Hindlimb muscle (tissue), 1 donor: Measurements from ENCODE around the gene TRPM4. TPM values are rescaled to one million over a fixed set of nuclear protein-coding genes. Genes with fewer than 3 reads are reported as not detected.
"Not testable (repeated sequence)": the region's sequence is repeated elsewhere in the genome, so short reads cannot be mapped to it uniquely, and the experiment has no call there.

ENCODE experiments used
- DNase-seq: peaks from one replicate; pipeline ENCODE4 v3.0.0-alpha.2; 2013
- polyA plus RNA-seq: library from polyadenylated mRNA; unstranded; fragments of 120-200 nt; gene quantifications from one replicate; pipeline ENCODE4 v1.2.1, GENCODE V29; 2013; ENCODE audit not compliant: insufficient read length

TRPM4 gene
- polyA plus RNA-seq, 1 donor, result 49.4 TPM

DNA sequence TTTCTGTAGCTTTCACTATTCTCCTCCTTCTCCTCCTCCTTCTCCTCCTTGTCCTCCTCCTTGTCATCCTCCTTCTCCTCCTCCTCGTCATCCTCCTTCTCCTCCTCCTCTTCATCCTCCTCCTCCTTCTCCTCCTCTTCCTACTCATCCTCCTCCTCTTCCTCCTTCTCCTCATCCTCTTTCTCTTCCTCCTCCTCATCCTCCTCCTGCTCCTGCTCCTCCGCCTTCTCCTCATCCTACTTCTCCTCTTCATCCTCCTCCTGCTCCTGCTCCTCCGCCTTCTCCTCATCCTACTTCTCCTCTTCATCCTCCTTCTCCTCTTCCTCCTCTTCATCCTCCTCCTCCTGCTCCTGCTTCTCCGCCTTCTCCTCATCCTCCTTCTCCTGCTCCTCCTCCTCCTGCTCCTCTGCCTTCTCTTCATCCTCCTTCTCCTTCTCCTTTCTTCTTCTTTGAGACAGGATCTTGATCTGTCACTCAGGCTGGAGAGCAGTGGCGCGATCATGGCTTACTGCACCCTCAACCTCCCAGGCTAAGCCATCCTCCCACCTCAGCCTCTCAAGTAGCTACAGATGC lies 36.3 kb downstream of the TRPM4 start:
- DNase-seq, result no peak

DNA sequence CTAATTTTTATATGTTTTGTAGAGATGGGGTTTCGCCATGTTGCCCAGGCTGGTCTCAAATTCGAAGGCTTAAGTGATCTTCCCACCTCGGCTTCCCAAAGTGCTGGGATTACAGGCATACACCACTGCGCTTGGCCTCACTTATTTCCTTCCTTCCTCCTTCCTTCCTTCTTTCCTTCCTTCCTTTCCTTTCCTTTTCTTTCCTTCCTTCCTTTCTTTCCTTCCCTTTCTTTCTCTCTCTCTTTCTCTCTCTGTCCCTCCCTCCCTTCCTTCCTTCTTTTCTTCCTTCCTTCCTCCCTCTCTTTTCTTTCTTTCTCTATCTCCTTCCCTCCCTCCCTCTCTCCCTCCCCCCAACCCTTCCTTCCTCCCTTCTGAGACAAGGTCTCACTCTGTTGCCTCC lies 36.8 kb downstream of the TRPM4 start:
- DNase-seq, result no peak

DNA sequence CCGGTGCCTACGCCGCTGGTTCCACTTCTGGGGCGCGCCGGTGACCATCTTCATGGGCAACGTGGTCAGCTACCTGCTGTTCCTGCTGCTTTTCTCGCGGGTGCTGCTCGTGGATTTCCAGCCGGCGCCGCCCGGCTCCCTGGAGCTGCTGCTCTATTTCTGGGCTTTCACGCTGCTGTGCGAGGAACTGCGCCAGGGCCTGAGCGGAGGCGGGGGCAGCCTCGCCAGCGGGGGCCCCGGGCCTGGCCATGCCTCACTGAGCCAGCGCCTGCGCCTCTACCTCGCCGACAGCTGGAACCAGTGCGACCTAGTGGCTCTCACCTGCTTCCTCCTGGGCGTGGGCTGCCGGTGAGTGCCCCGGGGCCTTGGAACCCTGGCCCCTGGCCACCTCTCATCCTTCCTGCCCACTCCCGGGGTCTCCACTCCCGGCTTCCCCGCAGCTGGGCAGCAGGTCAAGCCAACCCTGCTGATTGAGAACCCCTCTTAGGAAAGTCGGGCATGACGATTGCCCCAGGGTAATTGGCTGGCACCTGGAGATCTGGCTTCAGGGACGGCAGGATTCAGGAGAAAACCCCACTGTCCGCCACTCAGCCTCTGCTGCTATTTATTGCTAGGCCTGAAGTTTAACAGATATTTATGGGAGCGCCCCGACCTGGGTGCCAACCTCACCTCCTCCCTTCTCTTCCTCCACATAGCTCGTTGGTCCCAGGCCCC lies 39.1 kb downstream of the TRPM4 start:
- DNase-seq, result no peak

DNA sequence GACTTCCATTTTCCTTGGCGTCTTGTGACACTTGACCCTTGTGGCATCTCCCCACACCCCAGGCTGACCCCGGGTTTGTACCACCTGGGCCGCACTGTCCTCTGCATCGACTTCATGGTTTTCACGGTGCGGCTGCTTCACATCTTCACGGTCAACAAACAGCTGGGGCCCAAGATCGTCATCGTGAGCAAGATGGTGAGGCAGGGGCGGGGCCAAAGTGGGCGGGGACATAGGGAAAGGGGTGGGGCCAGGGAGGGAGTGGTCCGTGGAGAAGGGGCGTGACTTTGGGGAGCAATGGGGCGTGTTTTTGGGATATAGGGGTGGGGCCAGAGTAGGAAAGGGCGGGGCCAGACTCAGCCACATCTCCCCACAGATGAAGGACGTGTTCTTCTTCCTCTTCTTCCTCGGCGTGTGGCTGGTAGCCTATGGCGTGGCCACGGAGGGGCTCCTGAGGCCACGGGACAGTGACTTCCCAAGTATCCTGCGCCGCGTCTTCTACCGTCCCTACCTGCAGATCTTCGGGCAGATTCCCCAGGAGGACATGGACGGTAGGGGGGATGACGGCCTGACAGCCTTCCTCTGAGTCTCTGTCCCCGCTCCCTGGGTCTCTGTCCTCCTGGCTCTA lies 42.8 kb downstream of the TRPM4 start:
- DNase-seq, result no peak

DNA sequence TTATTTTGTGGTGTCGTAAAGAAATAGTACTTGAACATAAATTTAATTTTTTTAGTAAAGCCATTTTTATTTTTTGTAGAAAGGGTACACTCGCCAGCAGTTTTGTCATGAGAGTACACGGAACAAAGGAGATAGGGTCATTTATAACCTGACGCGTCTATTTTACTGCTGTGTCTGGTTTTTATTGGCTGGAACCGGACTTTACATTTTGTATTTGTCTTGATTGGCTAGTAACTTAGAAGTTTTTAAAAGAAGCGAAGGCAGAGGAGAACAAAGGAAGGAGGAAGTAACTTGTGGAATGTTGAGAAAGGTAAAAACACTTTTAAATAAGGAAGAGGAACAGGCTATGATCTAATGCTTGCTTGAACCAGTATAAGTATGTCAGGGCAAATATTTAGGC lies 43.5 kb downstream of the TRPM4 start:
- no peak for DNase-seq

DNA sequence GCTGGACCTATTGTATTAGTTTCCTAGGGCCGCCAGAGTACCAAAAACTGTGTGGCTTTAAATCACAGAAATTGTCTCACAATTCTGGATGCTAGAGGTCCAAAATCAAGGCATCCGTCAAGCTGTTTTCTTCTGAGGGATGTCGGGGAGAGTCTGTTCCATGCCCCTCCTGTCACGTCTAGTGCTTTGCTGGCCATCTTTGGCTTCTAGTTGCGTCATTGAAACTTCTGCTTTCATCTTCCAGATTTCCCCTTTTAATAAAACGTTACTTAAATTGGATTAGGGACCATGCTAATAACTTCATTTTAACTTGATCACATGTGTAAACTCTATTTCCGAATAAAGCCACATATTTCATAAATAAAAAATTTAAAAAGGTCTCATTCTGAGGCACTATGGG lies 47.5 kb downstream of the TRPM4 start:
- no peak for DNase-seq

DNA sequence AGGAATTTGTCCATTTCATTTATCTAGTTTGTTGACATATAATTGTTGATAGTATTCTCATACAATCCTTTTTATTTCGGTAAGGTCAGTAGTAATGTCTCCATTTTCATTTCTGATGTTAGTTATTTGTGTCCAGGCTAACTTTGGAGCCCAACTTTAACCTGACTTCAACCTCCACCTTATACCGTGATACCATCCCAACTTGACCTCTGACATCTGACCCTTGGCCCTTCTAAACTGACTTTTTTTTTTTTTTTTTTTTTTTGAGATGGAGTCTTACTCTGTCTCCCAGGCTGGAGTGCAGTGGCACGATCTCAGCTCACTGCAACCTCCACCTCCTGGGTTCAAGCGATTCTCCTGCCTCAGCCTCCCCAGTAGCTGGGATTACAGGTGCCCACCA lies 51.9 kb downstream of the TRPM4 start:
- DNase-seq, result not testable (repeated sequence)

DNA sequence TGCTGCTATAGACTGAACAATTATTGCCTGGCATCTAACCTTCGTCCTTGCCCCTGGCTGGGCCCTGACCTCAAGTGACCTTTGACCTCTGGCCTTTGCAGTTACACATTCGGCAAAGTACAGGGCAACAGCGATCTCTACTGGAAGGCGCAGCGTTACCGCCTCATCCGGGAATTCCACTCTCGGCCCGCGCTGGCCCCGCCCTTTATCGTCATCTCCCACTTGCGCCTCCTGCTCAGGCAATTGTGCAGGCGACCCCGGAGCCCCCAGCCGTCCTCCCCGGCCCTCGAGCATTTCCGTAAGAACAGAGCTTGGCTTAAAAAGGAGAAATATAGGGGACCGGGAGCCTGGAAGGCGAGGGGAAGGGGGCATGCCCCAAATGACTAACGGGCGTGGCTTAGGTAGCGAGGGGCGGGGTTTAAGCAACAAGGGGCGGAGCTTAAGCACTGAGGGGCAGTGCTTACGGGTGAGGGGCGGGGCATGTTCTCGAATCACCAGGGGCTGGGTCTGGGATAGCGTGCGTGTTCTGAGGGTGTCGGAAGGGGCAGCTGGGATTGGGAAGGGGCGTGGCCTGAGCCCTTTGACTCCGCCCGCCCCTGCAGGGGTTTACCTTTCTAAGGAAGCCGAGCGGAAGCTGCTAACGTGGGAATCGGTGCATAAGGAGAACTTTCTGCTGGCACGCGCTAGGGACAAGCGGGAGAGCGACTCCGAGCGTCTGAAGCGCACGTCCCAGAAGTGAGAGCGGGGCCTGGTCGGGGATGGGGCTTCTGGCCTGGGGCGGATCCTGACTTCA lies 52.7 kb downstream of the TRPM4 start:
- DNase-seq, result peak; percentile 36

DNA sequence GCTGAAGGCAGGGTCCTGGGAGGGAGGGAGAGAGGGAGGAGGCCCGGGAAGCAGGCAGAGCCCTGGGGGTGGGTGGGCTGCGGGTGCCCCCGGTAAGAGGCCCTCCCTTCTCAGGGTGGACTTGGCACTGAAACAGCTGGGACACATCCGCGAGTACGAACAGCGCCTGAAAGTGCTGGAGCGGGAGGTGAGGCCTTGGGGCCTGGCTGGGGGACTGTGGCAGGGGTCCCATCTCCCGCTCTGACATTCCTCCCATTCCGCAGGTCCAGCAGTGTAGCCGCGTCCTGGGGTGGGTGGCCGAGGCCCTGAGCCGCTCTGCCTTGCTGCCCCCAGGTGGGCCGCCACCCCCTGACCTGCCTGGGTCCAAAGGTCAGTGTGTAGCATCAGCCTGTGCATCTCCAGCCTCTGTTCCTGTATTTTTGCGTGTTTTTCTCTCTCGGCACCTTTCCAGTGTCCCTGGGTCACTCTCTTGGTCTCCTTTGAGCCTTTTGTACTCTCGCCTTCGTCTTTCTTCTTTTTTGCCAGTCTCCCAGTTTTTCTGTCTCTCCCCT lies 53.4 kb downstream of the TRPM4 start:
- peak; percentile 19 for DNase-seq

DNA sequence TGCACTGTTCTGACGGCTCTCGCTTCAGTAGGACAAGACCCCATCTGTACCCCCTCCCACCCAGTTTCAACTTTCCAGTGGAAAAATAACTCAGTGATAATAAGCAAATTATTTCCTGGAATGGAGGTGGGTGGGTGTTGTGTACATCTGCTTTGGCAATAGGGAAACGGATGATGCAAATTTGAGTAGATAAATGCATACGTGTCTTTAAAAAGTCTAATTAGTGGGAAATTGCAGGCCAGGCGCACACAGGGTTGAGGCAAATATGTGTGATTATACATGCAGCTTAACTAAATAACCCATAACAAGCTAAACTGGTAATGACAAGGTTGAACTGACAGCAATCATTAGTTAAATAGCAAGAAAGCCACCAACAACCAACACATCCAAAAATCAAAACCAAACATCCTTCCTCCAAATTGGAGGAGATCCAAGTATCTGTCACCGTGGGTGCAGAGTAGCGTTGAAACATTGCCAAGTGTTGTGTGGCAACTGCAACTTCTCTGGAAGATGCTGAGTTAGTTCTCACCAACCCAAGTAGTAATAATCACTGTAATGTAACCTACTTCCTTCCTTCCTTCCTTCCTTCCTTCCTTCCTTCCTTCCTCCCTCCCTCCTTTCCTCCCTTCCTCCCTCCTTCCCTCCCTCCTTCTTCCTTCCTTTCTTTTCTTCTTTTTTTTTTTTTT lies 54.6 kb downstream of the TRPM4 start:
- no peak for DNase-seq

DNA sequence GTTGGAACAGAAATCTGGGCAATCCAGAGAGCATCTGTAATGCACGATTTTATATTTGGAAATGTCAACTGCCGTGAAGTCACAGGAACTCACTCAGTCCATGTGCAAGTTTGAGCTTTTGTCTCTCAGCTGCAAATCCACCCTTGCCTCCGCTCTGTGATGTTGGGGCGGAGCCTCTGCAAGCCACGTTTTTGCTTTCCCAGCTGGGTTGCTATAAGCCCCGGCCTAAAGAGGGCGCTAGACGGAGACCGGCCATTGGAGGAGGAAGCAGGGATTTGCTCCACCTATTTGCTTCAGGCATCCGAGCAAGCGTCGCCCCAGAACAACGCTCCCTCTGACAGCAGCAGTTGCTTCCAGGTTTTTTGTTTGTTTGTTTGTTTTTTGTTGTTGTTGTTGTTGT lies 56.2 kb downstream of the TRPM4 start:
- no peak for DNase-seq

DNA sequence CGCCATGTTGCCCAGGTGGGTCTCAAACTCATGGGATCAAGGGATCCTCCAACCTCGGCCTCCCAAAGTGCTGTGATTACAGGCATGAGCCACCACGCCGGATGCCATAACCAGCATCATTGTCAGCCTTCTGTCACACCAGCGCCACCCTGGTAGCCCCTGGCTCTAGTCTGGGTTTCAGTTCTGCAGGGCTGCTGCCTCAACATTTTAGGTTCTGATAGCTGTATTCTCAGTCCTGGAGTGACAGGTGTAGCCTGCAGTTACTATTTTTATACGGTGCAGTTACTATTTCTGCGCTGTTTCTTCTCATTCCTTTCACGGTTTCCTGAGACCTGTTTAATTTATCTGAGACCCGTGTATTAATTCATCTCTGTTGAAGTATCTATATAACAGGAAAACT lies 57.1 kb downstream of the TRPM4 start:
- no peak for DNase-seq

DNA sequence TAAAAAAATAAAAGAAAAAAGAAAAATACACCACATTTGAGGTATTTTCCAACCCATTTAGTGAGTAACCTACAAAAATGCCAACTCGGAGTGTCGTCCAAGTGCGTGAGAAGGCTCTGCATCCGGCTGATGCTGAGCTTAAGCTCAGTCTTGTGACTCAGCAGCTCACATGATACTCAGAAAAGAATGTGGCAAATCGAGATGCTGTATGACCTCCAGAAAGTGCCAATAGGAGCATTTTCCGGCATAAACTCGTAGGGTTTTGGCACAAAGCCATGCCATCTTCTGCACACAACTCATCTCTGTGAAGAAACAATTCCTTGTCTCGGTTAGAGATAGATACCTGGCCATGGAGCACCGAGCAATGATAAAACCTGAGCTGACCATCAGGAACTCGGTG lies 58.5 kb downstream of the TRPM4 start:
- DNase-seq, result no peak

DNA sequence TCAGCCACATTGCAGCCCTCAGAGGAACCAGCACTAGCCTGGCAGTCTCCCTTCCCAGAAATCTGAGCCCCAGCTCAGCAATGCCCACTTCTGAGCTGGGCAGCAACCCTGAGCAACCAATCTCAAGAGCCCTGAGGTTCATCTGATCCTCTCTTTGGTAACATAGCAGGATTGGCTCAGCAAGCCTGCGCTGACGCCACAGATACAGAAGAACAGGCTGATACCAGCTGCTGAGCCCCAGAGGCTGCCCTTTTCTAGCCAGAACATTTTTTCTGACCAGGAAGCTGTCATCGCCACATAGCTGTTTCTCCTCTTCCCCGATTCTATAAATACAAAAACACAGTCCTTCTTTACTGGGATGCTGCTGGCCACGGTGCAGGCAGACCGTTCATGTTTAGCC lies 59.8 kb downstream of the TRPM4 start:
- no peak for DNase-seq

DNA sequence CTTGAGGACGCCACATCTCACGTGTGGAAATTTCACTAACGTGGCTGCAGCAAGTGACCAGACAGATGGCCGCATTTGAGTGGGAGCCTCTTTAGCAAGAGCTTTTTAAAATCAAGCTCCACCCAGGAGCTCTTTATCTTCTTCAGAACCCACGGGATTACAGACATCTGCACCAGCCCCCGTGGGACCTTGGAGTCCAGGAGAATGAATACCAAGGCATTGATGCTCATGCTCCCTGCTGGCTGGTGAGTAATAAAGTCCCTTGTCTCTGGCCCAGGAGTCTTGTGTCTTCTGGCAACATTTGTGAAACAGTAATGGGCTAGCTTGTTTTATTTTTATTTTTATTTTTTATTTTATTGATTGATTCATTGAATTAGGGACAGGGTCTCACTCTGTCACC lies 64.4 kb downstream of the TRPM4 start:
- no peak for DNase-seq

DNA sequence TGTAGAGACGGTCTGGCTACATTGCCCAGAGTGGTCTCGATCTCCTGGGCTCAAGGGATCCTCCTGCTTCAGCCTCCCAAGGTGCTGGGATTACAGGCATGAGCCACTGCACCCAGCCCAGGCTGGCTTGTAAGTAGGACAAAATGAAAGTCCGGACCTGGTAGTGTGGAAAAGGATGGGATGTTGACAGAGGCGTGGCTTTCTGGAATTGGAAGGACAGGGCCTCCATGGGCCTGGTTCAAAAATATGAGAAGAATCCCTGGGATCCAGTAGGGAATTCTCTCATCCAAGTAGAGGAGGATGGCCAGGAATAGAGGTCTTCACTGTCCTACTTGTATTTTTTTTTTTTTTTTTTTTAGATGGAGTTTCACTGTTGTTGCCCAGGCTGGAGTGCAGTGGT lies 64.9 kb downstream of the TRPM4 start:
- no peak for DNase-seq

DNA sequence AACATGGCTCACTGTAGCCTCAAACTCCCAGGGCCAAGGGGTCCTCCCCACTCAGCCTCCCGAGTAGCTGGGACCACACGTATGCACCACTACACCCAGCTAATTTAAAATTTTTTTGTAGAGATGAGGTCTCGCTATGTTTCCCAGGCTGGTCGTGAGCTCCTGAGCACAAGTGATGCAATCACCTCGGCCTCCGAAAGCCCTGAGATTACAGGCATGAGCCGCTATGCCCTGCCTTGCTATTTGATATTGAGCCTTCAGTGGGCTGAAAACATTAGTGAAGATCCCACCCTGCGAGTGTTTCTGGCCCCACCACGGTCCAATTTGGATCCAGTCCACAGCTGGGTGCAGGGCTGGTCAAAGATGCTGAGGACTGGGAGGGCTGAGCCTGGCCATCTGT lies 65.9 kb downstream of the TRPM4 start:
- DNase-seq, result no peak

DNA sequence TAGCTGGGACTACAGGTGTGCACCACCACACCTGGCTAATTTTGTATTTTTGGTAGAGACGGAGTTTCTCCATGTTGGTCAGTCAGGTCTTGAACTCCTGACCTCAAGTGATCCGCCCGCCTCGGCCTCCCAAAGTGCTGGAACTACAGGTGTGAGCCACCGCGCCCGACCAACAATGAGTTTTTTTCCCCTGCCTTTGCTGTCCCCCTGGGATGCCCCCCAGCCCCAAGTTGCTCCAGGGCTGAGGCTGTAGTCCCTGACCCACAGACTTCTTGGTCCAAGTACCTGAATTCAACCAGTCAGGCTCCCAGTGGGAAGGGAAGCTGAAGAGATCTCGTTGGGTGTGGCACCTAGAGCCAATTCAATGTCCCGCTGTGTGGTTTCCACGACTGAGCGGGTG lies 66.8 kb downstream of the TRPM4 start:
- not testable (repeated sequence) for DNase-seq

DNA sequence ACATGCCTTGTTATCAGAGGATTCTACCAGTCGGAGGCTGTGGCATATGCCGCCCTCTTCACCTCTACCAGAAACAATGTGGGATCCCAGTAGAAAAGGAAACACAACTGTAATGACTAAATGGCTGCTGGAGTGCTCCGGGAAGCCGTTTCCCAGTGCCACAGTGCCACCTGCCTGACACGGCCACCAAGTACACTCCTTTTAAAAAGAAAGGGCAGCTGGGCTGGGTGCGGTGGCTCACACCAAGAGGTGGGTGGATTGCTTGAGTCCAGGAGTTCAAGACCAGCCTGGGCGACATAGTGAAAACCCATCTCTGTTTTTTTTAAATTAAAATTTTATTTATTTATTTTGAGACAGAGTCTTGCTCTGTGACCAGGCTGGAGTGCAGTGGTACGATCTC lies 67.3 kb downstream of the TRPM4 start:
- no peak for DNase-seq

DNA sequence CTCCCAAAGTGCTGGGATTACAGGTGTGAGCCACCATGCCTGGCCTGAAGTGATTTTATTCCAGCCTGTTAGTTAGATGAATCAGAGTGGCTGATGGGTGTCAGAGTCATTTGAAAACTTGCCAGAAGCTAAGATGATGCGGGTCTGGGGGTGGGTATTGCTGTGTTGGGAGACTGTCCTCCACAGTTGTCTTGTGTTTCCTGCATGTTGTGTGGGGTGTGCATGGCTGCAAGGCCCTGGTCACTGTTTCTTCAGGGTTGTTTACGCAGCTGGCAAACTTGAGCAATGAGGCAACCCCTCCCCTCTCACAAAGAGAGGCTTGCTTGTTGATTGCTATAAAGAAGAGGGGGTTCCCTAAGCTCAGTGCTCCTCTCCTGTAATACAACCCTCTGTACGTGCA lies 71.8 kb downstream of the TRPM4 start:
- DNase-seq, result no peak

DNA sequence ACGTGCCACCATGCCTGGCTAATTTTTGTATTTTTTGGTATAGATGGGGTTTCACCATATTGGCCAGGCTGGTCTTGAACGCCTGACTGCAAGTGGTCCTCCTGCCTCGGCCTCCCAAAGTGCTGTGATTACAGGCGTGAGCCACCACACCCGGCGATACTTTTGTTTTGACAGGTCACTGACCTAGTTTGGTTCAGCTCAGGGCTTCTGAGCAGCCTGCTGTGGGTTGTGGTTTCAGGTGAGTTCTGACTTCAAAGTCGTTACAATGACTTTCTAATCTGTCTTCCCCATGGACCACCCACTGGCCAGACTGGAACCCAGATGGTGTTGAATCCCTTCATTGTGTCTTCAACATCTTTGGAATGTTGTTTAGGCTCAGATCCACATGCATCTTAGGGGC lies 73.8 kb downstream of the TRPM4 start:
- DNase-seq, result no peak

DNA sequence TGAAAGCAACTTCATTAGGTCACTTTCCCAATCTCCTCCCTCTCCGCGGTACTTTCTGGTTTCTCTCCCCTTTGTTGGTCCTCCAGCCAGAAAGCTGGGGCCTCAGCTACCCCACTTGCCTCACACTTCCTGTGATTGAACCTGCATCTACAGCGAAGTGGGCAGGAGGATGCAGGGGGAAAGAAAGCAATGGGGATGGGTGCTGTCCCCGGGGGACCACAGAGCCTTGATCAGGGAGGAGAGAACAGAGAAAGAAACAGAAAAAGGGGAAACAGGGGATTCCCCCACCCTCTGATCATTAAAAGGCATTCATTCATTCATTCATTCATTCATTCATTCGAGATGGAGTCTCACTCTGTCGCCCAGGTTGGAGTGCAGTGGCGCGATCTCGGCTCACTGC lies 74.2 kb downstream of the TRPM4 start:
- DNase-seq, result no peak

DNA sequence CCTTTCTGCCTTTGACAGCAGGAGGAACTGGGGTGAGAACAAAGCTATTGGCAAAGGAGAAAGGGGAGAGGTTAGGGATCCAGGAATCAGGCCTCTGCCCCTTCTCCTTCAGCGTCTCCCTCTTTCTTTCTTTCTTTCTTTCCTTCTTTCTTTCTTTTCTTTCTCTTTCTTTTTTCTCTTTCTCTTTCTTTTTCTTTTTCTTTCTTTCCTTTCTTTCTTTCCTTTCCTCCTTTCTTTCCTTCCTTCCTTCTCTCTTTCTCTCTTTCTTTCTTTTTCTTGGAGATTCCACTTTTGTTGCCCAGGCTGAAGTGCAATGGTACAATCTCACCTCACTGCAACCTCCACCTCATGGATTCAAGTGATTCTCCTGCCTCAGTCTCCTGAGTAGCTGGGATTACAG lies 75.6 kb downstream of the TRPM4 start:
- DNase-seq, result no peak
